NK-92 treated with Interleukin-12 subunit alpha and Interleukin-12 subunit beta, amount 100 ng/mL, for 24 hours (cell line): ENCODE data around the gene SYNPR.

Source experiments
- DNase-seq: peaks from one replicate; lab custom pipeline; 2025; lab: John Stamatoyannopoulos, UW

Gene SYNPR

DNA sequence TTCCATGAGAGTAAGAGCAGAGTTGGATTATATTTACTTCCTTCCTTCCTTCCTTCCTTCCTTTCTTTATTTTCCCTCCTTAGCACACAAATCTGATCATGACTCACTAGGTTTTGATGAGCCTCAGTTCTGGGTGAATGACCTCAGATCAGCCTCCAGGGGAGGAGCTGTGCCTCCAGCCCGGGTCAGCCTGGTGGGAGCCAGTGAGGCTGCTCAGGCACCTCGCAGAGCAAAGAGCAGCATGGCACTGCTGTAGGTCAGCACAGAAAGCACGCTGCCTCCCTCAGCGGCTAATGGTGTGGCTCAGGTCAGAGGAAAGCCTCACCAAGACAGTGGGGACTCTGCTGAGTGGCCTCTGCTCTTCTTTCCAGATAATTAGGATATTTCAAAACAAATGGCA lies 108.5 kb downstream of the SYNPR start:
- no peak for DNase-seq

GRCh38 chr3:63387568-63387967 lies 109.5 kb downstream of the SYNPR start:
- no peak for DNase-seq

- no peak for DNase-seq
These were observed 112.7 kb downstream of the SYNPR start for GRCh38 chr3:63390710-63391230.

DNA sequence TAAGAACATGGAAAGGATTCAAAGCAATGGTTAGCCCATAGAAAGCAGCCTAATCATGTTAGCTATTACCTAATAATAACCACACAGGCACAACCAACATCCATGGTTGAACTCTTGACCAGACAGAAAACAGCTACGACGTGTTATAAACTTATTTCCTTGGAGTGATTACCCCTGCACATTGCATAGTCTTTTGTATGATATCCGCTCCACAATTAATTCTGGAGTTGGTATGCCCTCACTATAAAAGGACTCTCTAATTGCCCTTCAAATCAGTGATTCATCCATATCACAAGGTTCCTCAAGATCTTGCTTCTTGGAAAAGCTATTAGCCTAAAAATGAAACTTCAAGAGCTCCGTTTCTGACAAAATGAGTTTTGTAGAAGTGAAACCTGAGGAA lies 117.9 kb downstream of the SYNPR start:
- DNase-seq, result no peak

DNA sequence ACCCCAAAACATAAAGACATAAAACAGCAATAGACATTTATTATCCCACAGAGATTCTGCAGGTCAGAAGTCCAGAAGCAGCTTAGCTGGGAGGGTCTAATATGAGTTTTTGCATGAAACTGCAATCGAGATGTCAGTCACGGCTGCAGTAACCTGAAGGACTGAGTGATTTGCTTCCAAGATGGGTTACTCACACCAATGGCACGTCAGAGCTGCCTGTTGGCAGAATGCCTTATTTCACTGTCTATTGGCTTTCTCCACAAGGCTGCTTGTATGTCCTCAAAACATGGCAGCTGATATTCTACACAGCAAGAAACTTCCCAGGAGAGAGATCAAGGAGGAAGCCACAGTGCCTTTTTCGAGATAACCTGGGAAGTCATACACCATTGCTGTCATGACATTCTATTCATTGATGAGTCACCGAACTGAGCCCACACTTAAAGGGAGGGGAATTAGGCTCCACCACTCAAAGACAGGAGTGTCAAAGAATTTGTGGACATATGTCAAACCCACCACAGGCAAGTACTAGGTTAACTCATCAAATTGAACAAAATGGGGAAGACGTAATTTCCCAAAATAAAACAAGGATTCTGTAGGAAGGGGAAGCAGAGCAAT lies 122.2 kb downstream of the SYNPR start:
- no peak for DNase-seq

- DNase-seq, result no peak
These were observed 127.8 kb downstream of the SYNPR start for GRCh38 chr3:63405882-63406281.

- DNase-seq, result no peak
These were observed 135.4 kb downstream of the SYNPR start for GRCh38 chr3:63413523-63413922.

GRCh38 chr3:63414607-63415006 lies 136.5 kb downstream of the SYNPR start:
- DNase-seq, result no peak

DNA sequence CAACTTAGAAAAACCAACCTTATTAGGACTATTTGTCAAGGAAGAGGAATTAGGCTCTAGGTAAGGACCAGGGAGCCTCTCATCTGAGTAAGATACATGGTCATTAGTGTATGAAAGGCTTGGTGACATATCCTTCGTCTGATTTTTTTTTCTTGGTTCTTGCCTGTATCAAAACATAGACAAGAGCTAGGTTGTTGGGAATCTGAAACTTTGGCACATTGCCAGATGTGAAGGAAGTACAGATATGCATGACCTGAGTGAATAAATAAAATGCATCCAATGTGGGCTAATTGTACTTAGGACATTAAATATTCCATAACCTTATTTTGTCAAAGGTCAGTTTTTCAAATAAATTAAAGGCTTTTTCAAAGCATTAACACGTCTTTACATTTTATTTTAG lies 151.8 kb downstream of the SYNPR start:
- DNase-seq, result no peak

GRCh38 chr3:63430875-63431274 lies 152.8 kb downstream of the SYNPR start:
- no peak for DNase-seq

- DNase-seq, result no peak
These were observed 159.8 kb downstream of the SYNPR start for GRCh38 chr3:63437858-63438257.

DNA sequence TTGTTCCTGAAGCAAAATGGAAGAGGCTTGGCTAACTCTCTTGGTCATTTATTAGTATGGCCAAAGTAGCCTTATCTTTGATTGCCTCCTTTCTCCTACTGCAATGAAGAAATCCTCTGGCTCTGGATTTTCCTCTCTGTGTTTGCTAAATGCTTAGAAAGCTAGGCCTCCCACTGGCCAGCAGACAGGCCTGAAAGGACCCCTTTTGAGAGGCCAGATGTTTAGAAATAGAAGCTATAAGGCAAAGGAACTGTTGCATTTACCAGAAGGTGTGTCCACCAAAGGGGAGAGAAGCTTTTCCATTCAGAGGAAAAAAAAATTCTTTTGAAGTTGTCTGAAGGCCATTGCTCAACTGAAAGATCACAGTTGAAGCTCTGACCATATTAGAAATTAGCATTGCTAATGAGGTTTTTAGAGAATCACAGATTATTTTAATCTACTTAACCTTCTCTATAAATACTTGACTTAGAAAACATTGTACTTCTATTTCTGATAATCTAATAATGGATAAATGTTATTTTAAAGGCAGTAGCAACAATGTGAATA lies 160.8 kb downstream of the SYNPR start:
- DNase-seq, result no peak

DNA sequence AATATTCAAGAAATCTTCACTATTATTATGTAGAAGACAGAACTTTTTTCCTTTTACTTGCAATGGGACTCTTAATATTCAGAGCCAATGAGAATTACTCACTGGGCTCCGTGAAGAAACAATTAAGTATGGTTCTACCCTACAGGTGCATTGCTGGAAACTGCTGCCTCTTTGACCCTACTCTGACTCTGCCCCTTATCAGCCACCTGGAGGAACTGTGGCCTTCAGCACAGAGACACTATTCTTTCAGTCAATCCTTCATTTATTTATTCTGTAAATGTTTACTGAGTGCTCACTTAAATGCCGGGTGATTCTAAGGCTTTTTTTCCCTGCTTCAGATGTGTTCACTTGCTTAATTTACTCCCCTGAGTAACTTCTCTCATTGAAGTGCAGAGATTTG lies 163.2 kb downstream of the SYNPR start:
- DNase-seq, result no peak

- DNase-seq, result no peak
These were observed 164.8 kb downstream of the SYNPR start for GRCh38 chr3:63442918-63443317.

DNA sequence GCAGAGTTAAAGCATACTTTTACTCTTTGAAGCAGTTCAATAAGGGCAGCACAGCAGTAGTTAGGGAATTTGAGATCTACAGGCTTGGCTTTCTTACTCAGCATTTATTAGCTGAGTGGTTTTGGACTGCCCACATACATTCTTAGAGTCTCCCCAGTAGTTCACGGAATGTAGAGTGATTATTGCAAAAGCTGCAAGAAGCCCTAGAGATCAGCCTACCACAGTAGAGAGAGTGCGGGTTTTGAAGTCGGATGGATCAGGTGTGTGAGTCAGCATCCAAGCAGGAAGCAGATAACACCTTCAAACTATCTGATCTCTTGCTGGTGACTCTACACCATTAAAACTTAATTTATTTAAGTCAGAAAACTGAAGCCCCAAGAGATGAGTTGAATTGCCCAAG lies 171.9 kb downstream of the SYNPR start:
- no peak for DNase-seq

- DNase-seq, result no peak
These were observed 172.7 kb downstream of the SYNPR start for GRCh38 chr3:63450634-63451363.

- no peak for DNase-seq
These were observed 178.8 kb downstream of the SYNPR start for GRCh38 chr3:63456901-63457300.

DNA sequence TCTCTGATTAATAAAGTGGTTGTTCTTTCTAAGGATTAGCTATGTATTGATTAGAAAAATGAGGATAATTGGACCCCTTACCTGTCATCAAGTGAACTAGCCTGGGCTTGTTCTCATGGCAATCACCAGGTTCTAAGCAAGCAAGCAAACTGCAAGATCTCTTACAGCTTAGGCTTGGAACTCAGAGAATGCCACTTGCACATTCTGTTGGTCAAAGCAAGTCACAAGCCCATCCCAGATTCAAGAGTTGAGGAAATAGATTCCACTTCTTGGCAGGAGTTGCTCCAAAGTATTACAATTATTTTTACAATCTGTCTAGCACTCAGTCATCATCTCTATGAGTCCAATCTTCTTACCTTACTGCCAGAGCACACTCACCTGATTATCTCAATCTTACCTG lies 180.3 kb downstream of the SYNPR start:
- DNase-seq, result no peak

DNA sequence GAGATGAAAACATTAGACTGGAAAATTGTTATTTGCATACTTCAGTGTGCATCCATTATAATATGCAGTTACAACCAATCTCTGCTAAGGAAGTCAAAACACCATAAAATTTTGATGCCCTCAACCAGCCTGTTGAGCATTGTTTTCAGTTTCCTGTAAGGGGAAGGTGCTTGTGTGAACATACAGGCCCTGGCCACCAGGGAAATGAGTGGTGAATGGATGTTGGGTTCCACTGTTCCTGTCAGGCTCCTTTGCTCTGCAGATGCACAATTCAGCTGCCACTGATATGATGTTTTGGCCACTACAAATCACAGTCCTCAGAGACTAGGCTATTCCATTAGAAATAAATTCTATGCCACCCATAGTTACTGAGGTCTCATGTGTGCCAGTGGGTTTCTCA lies 184.6 kb downstream of the SYNPR start:
- DNase-seq, result no peak

DNA sequence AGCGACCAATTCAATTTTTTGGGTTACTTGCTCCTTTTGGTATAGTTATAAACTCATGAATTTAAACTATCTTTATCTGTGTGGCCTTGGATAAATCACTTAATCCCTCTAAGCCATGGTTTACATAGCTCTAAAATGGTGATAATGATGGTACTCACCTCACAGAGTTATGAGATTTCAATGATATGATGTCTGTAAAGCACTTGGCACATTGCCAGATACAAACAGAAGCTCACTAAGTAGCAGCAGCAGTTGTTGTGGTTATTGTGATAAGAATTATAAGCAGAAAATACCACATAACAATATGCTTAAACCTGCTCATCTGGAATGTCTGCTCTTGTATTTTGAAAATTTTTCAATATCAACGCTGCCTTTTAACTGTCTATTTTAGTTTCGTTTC lies 189.3 kb downstream of the SYNPR start:
- DNase-seq, result no peak

DNA sequence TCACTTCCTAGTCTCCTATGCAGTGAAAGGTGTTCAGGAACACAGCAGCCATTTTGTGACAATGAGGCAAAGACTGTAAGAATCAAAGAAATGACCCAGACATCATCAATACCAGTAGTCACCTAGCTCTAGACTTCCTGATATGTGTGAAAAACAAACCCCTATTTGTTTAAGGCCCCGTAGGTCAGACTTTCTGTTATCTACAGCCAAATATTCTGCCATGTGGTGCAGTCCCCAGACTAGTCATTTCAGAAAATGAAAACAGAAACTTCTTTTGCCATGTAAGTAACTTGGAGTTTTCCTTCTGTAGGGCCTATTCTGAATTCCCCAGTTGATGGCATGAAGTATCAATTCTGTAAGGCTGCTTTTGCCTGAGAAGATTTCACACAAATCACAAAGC lies 192.6 kb downstream of the SYNPR start:
- no peak for DNase-seq

DNA sequence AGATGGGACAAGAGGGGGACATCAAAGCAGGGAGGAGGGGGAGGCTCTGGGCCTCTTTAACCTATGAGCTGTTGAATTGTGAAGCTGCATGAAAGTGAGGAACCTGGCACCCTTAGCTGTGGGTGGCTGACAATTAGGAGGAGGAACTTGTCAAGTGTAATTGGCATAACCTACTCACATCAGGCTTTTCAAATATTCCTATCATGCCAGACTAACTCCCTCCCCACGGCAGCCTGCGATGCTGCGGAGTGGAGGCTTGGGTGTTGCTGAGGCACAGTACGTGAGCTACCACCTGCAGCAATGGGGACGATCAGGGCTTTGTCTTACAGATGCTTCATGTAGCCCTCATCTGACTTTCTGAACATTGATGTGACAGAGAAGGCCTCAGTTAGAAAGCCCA lies 193.7 kb downstream of the SYNPR start:
- DNase-seq, result no peak

- DNase-seq, result no peak
These were observed 195.6 kb downstream of the SYNPR start for GRCh38 chr3:63473641-63474166.
